ENCODE results near the gene POU5F1.
A peak's percentile ranks its signal among the peaks of the same experiment; 100 is the strongest.

POU5F1 gene

DNA sequence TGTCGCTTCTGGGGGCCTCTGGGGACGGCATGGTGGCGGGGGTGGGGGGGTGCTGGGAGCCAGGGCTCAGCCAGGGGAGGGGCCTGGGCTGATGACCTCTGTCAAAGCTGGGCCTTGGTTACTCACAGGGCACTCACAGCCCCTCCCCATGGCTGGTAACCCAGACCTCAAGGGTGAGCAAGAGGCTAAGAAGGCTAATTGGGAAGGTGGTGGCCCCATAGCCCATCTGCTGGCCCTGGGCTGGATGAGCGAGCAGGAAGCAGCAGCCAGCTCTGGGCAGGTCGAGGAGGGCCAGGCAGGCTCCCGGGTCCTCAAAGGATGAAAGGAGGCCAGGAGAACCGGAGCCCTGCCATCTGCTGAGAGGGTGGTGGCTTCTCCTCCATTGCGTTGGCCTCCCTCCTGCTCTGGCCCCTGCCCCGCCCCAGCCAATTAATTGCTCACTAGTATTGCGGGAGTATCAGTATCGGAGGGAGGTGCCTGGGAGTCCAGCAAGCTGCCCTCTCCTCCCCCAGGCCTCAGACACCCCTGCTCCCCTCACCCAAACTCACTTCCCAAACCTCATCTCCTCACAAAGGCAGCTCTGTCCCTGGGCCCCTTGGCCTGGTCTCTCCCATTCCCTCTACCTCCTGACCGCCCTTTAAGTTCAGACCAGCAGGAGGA lies 49.2 kb downstream of the POU5F1 start:
- intact Hi-C loops (cut with DNase I): no loop called here

GRCh38 chr6:31120151-31120915 lies 50.1 kb downstream of the POU5F1 start, which contains the start of gene CDSN:
TSS of gene CDSN (minus strand) at chr6:31120446. CDS start at chr6:31120419, 27 bp downstream.
- peak in 2 of 10 donors; percentile 41 to 61 for DNase-seq
- intact Hi-C loops (cut with DNase I): no loop called here

More for the DNA sequence above, 49.2 kb downstream of the POU5F1 start:
- DNase-seq: peak in 2 of 10 donors; percentile 60 to 65

DNA sequence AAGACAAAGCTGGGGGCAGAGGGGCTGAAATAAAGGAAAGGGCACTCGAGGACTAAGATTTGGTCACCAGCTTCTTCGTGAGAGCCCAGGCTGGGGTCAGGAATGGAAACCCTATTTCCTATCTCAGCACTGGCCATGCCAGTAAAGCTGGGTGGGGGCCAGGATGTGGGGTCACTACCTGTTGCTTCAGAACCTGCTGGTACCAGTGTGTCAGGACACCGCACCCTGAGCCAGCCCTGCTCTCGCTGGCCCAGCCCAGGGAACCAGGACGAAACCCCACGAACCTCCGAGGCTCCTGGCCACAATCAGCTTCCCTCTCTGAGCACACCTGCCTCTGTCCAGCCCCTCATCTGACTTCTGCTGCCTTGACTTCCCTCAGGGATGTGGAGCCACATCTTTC lies 52.3 kb downstream of the POU5F1 start:
- intact Hi-C loops (cut with DNase I): no loop called here
- DNase-seq: peak in 2 of 10 donors; percentile 43 to 76

DNA sequence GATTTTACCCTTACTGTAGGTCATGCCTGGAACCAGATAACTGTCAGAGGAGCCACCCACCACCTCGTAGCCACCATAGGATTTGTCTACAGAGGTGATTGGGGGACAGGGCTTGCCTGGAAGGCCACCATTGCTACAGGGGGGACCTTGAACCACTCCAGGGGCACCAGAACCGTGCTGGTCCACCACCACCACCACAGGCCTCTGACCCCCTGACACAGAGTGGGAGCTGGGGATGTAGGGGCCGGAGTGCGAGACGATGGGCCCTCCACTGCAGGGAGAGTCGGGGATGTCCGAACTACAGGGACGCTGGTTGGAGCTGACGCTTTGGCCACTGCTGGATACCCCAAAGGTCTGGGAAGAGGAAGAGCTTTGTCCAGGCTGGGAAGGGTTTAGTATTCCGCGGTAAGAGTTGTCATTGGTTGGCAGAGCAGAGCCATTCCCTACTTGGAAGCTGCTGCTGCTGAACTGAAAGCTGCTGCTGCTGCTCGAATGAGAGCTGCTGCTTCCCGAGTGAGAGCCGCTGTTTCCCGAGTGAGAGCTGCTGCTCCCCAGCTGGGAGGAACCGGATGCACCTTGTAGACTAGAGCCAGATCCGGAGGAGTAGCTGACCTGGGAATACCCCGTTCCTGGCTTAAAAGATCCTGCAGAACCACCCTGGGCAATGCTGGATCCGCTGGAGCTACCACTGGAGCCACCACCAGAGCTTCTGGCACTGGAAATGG lies 53.7 kb downstream of the POU5F1 start:
- intact Hi-C loops (cut with DNase I): no loop called here
- DNase-seq: peak in 5 of 10 donors; percentile 18 to 79 (median 36)

- DNase-seq: peak in 2 of 10 donors; percentile 49 to 74
- intact Hi-C loops (cut with DNase I): no loop called here
Observed at GRCh38 chr6:31115941-31116560, 54.4 kb downstream of the POU5F1 start.

- DNase-seq: peak in 2 of 10 donors; percentile 36 to 40
- intact Hi-C loops (cut with DNase I): no loop called here
Observed at GRCh38 chr6:31114970-31115849, 55.3 kb downstream of the POU5F1 start.

- peak in 9 of 10 donors; percentile 42 to 95 (median 61) for DNase-seq
- intact Hi-C loops (cut with DNase I): no loop called here
Observed at GRCh38 chr6:31114541-31114878, 56.0 kb downstream of the POU5F1 start, which contains the start of gene PSORS1C1. TSS of gene PSORS1C1 (plus strand) at chr6:31114800. CDS start at chr6:31129633, 14,833 bp downstream.
